Panc1 (cell line): ENCODE measurements around the gene TECPR2. TPM values are rescaled to one million over a fixed set of nuclear protein-coding genes. Genes with fewer than 3 reads are reported as not detected.
A peak's percentile ranks its signal among the peaks of the same experiment; 100 is the strongest.

ENCODE experiments used
- ATAC-seq: fragments of 200-7000 bp; cut with Tn5 transposase; 2 replicates; pipeline ENCODE4 v1.9.1; 2020; ENCODE audit warnings: mild to moderate bottlenecking, moderate library complexity
- BruUV-seq: library from RNA; stranded (reverse); fragments of 400-500 nt; replicated peaks from 2 replicates; lab custom pipeline; 2021; lab: Mats Ljungman, UMichigan
- CTCF ChIA-PET: fragments of 300-600 bp; sonication (Branson Sonifier 250); formaldehyde crosslinking; loops from one replicate; lab custom pipeline; 2022; ENCODE audit warnings: antibody characterized with exemption; lab: Charles Lee
- POLR2A ChIA-PET: fragments of 300-600 bp; sonication (Branson Sonifier 250); formaldehyde crosslinking; loops from one replicate; lab custom pipeline; 2022; ENCODE audit warnings: antibody characterized with exemption; lab: Charles Lee
- DNase-seq: peaks from one replicate; pipeline ENCODE4 v3.0.0-alpha.2; 2010; ENCODE audit warnings: low read depth, low spot score
- H3K27ac ChIP-seq: 2 replicates; pipeline ENCODE4 v1.5.1; 2011; ENCODE audit warnings: mild to moderate bottlenecking, low read length, inconsistent platforms
- H3K27me3 ChIP-seq: fragments of 200-500 bp; sonication (Bioruptor generic); 2 replicates; pipeline ENCODE4 v1.6.0; 2014; ENCODE audit warnings: low read length, inconsistent platforms; ENCODE audit not compliant: control insufficient read depth, insufficient read depth
- H3K36me3 ChIP-seq: fragments of 200-500 bp; sonication (Bioruptor generic); 2 replicates; pipeline ENCODE4 v1.5.1; 2014; ENCODE audit warnings: inconsistent platforms, mild to moderate bottlenecking, low read length, moderate library complexity; ENCODE audit not compliant: control insufficient read depth, insufficient read depth
- H3K4me1 ChIP-seq: 2 replicates; pipeline ENCODE4 v1.5.1; 2011; ENCODE audit warnings: inconsistent platforms, mild to moderate bottlenecking, low read length, moderate library complexity; ENCODE audit not compliant: control insufficient read depth, insufficient read depth
- H3K4me3 ChIP-seq, 2 experiments: 2 replicates each; pipeline ENCODE4 v1.5.1; 2011 to 2012; ENCODE audit warnings: low read depth in 2 of 2, low read length in 2 of 2, mild to moderate bottlenecking in 2 of 2, inconsistent platforms in 1 of 2, moderate library complexity in 1 of 2
- H3K9me3 ChIP-seq: fragments of 200-500 bp; sonication (Bioruptor generic); 2 replicates; pipeline ENCODE4 v1.5.1; 2014; ENCODE audit warnings: low read depth, mild to moderate bottlenecking, inconsistent platforms, low read length, moderate library complexity; ENCODE audit not compliant: control insufficient read depth, insufficient read depth
- POLR2AphosphoS5 ChIP-seq: IDR thresholded peaks from 2 replicates; pipeline ENCODE4 v1.6.1; 2012; ENCODE audit warnings: mild to moderate bottlenecking, low read depth, low read length, moderate library complexity
- REST ChIP-seq, 2 experiments: IDR thresholded peaks; 2 replicates each; pipeline ENCODE4 v1.6.1; 2011 to 2012; ENCODE audit warnings: low read depth in 2 of 2, control low read depth in 1 of 2, low read length in 1 of 2, mild to moderate bottlenecking in 1 of 2, moderate library complexity in 1 of 2; ENCODE audit not compliant: insufficient read depth in 1 of 2
- SIN3A ChIP-seq: IDR thresholded peaks from 2 replicates; pipeline ENCODE4 v1.6.1; 2012; ENCODE audit warnings: low read depth, mild to moderate bottlenecking, low read length, moderate library complexity, borderline replicate concordance; ENCODE audit not compliant: insufficient read depth
- TCF7L2 ChIP-seq: IDR thresholded peaks from 2 replicates; pipeline ENCODE4 v1.6.1; 2011; ENCODE audit warnings: mild to moderate bottlenecking, low read depth, low read length, inconsistent platforms
- in situ Hi-C: cut with HindIII; loops from 2 replicates; pipeline ENCODE4 v1.10.0; 2016; ENCODE audit warnings: low sequenced_read_pairs, low pct_unique_long_range_greater_than_20kb
- intact Hi-C: fragments of 100-400 bp; cut with micrococcal nuclease; formaldehyde crosslinking; loops from one replicate; pipeline ENCODE4 v1.10.0; 2022; ENCODE audit not compliant: unreplicated experiment
- total RNA-seq: library from RNA; stranded (reverse); gene quantifications from one replicate; pipeline ENCODE4 v1.2.1, GENCODE V29; 2021; ENCODE audit not compliant: unreplicated experiment
- TF ChIP-seq, protein P1 (sequence below): fragments of 450-650 bp; IDR thresholded peaks from 2 replicates; pipeline ENCODE4 v1.5.1; 2017; ENCODE audit warnings: mild to moderate bottlenecking

The TECPR2 gene
- total RNA-seq, 1 experiment from 2014 or later: 15.5 TPM

GRCh38 chr14:102508774-102509745, 146.3 kb downstream of the TECPR2 start:
- CTCF ChIA-PET: interaction anchor here (0.6 kb wide), 1 partner anchor 71 kb away, joined by 3 read pairs; no protein-coding TSS in a partner anchor
- Histone ChIP-seq H3K9me3 (no peaks in the 10 kb centered on the region), H3K4me1 (no peaks in the 10 kb centered on the region; the same call in 1 of the 2 replicates), H3K27me3 (no peaks in the 10 kb centered on the region), H3K27ac (peak overlapping the region; percentile 73), H3K36me3 (no peaks in the 10 kb centered on the region; the same call in 1 of the 2 replicates), H3K4me3 (peak overlapping the region; percentile 57 to 63)
- POLR2A ChIA-PET: no interaction called here
- in situ Hi-C loops: no loop called here
- ATAC-seq (peak; percentile 41), DNase-seq (no peak)
- intact Hi-C loops: no loop called here
- TF ChIP-seq REST (IDR thresholded peaks at IDR 0.05; ENCODE audit: insufficient read depth in 1 of 2, low read depth in 2 of 2, low read length in 1 of 2): no peak
- TF ChIP-seq SIN3A: no peak
- TF ChIP-seq POLR2AphosphoS5: no peak
- TF ChIP-seq, protein P1, sequence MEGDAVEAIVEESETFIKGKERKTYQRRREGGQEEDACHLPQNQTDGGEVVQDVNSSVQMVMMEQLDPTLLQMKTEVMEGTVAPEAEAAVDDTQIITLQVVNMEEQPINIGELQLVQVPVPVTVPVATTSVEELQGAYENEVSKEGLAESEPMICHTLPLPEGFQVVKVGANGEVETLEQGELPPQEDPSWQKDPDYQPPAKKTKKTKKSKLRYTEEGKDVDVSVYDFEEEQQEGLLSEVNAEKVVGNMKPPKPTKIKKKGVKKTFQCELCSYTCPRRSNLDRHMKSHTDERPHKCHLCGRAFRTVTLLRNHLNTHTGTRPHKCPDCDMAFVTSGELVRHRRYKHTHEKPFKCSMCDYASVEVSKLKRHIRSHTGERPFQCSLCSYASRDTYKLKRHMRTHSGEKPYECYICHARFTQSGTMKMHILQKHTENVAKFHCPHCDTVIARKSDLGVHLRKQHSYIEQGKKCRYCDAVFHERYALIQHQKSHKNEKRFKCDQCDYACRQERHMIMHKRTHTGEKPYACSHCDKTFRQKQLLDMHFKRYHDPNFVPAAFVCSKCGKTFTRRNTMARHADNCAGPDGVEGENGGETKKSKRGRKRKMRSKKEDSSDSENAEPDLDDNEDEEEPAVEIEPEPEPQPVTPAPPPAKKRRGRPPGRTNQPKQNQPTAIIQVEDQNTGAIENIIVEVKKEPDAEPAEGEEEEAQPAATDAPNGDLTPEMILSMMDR: no peak
- no peak for TF ChIP-seq TCF7L2
- no TSS peak for BruUV-seq

GRCh38 chr14:102509746-102510615, 147.2 kb downstream of the TECPR2 start, which contains the start of gene ANKRD9:
TSS of gene ANKRD9 (minus strand) at chr14:102509776. CDS start at chr14:102507889, 1,887 bp downstream.
- Histone ChIP-seq H3K27ac (peak within 1 kb of the TSS; percentile 73), H3K27me3 (no peaks in the 10 kb centered on the region), H3K9me3 (no peaks in the 10 kb centered on the region), H3K4me1 (no peaks in the 10 kb centered on the region; the same call in 1 of the 2 replicates), H3K4me3 (peak within 1 kb of the TSS; percentile 57 to 63), H3K36me3 (no peaks in the 10 kb centered on the region; the same call in 1 of the 2 replicates)
- TF ChIP-seq REST (IDR thresholded peaks at IDR 0.05; ENCODE audit: insufficient read depth in 1 of 2, low read depth in 2 of 2, low read length in 1 of 2): no peak
- TF ChIP-seq POLR2AphosphoS5: no peak
- no peak for TF ChIP-seq SIN3A
- TF ChIP-seq, protein P1: no peak
- no peak for TF ChIP-seq TCF7L2
- intact Hi-C loops (no loop called here), in situ Hi-C loops (no loop called here)
- peak; percentile 94 for ATAC-seq
- BruUV-seq: no TSS peak
- CTCF ChIA-PET: interaction anchor here (0.6 kb wide), 1 partner anchor 72 kb away, joined by 3 read pairs; no protein-coding TSS in a partner anchor
- DNase-seq: no peak
- POLR2A ChIA-PET: interaction anchor here (0.6 kb wide), 1 partner anchor 15 kb away, joined by 4 read pairs; no protein-coding TSS in a partner anchor
